K562 (cell line): ENCODE measurements around the gene OMG. TPM values are rescaled to one million over a fixed set of nuclear protein-coding genes. Genes with fewer than 3 reads are reported as not detected.

ENCODE experiments used
- ATAC-seq: fragments of 200-7000 bp; cut with Tn5 transposase; 3 replicates; pipeline ENCODE4 v1.9.1; 2020; ENCODE audit warnings: moderate library complexity
- BruUV-seq: library from RNA; stranded (reverse); fragments of 400-500 nt; replicated peaks from 2 replicates; lab custom pipeline; 2021; lab: Mats Ljungman, UMichigan
- CTCF ChIA-PET: fragments of 300-600 bp; formaldehyde crosslinking; extraction: SDS; loops from one replicate; lab custom pipeline; 2021; ENCODE audit warnings: low intra/inter-chr PET ratio; lab: Yijun Ruan, JAX
- POLR2A ChIA-PET: fragments of 300-600, 350-650 bp; sonication (Branson Sonifier 250); formaldehyde crosslinking; extraction: SDS; loops from one replicate; lab custom pipeline; 2021; ENCODE audit warnings: antibody characterized with exemption, inconsistent platforms; lab: Yijun Ruan, JAX
- DNase-seq, 4 experiments: peaks; one replicate each; pipeline versions ENCODE4 v3.0.0 to v3.0.0-alpha.2; 2011 to 2018; ENCODE audit warnings: low spot score in 3 of 4, mixed read lengths in 3 of 4; ENCODE audit errors: extremely low read depth in 1 of 4
- FAIRE-seq: peaks from 2 replicates; lab custom pipeline; 2011; peaks lifted over from hg19 to GRCh38; lab: Jason Lieb, UNC
- H2AFZ ChIP-seq: 2 replicates; pipeline ENCODE4 v1.6.0; 2011; ENCODE audit warnings: low read depth, low read length, control low read depth, inconsistent platforms
- H3K27ac ChIP-seq: fragments of 200-600 bp; 3 replicates; pipeline ENCODE4 v1.8.0; 2011; ENCODE audit warnings: low read depth, mild to moderate bottlenecking, control low read depth, inconsistent platforms, low read length, moderate library complexity, mixed read lengths; ENCODE audit errors: extremely low read depth
- H3K27me3 ChIP-seq, 2 experiments: fragments of 300-600 bp in 1 of 2; 2 replicates in 1 of 2; 3 replicates in 1 of 2; pipeline versions ENCODE4 v1.6.0 to v1.8.0; 2011; ENCODE audit warnings: inconsistent platforms in 2 of 2, low read length in 2 of 2, mild to moderate bottlenecking in 1 of 2, mixed read lengths in 1 of 2, moderate library complexity in 1 of 2; ENCODE audit not compliant: control insufficient read depth in 2 of 2, insufficient read depth in 2 of 2
- H3K36me3 ChIP-seq: fragments of 300-600 bp; 3 replicates; pipeline ENCODE4 v1.8.0; 2011; ENCODE audit warnings: mild to moderate bottlenecking, low read length, inconsistent platforms; ENCODE audit not compliant: control insufficient read depth, insufficient read depth
- H3K4me1 ChIP-seq, 2 experiments: fragments of 200-600 bp in 1 of 2; replicated peaks in 1 of 2; 2 replicates in 1 of 2; 3 replicates in 1 of 2; pipeline versions ENCODE4 v1.5.1 to v1.8.0; 2011; ENCODE audit warnings: inconsistent platforms in 2 of 2, low read length in 2 of 2, mild to moderate bottlenecking in 1 of 2, mixed read lengths in 1 of 2, moderate library complexity in 1 of 2; ENCODE audit not compliant: control insufficient read depth in 2 of 2, insufficient read depth in 2 of 2
- H3K4me2 ChIP-seq: 2 replicates; pipeline ENCODE4 v1.6.1; 2011; ENCODE audit warnings: low read length, control low read depth, inconsistent platforms, mixed read lengths; ENCODE audit not compliant: insufficient read depth
- H3K4me3 ChIP-seq: fragments of 200-600 bp; sonication (generic), shearing (Covaris generic); 2 replicates; pipeline ENCODE4 v1.5.1; 2016; ENCODE audit warnings: control low read depth, inconsistent platforms
- H3K79me2 ChIP-seq: fragments of 200-600 bp; 3 replicates; pipeline ENCODE4 v1.8.0; 2011; ENCODE audit warnings: low read length, inconsistent platforms; ENCODE audit not compliant: control insufficient read depth, insufficient read depth
- H3K9ac ChIP-seq, 2 experiments: 2 replicates each; pipeline versions ENCODE4 v1.6.0 to v1.6.1; 2011; ENCODE audit warnings: low read depth in 2 of 2, low read length in 2 of 2, control low read depth in 1 of 2, inconsistent platforms in 1 of 2, mild to moderate bottlenecking in 1 of 2, mixed read lengths in 1 of 2; ENCODE audit not compliant: insufficient read depth in 1 of 2
- H3K9me1 ChIP-seq: one replicate; pipeline ENCODE4 v1.6.0; 2011; ENCODE audit warnings: inconsistent platforms, mild to moderate bottlenecking, low read length, moderate library complexity; ENCODE audit not compliant: control insufficient read depth, insufficient read depth
- H3K9me3 ChIP-seq: replicated peaks from 2 replicates; pipeline ENCODE4 v1.5.1; 2011; ENCODE audit warnings: low read depth, low read length, inconsistent platforms; ENCODE audit not compliant: control insufficient read depth, insufficient read depth
- H4K20me1 ChIP-seq: replicated peaks from 2 replicates; pipeline ENCODE4 v1.6.1; 2011; ENCODE audit warnings: low read length, inconsistent platforms, mixed read lengths; ENCODE audit not compliant: control insufficient read depth, insufficient read depth
- BRD4 ChIP-seq: fragments of 200-600 bp; sonication (generic); IDR thresholded peaks from 2 replicates; pipeline ENCODE4 v1.6.1; 2017; ENCODE audit warnings: inconsistent platforms
- HCFC1 ChIP-seq: IDR thresholded peaks from 2 replicates; pipeline ENCODE4 v1.6.1; 2012; ENCODE audit warnings: low read depth, low read length, improper control_type of control experiment
- MAFK ChIP-seq: IDR thresholded peaks from 2 replicates; pipeline ENCODE4 v1.6.1; 2011; ENCODE audit warnings: low read length, improper control_type of control experiment
- YY1 ChIP-seq, 3 experiments: IDR thresholded peaks; 2 replicates each; pipeline ENCODE4 v1.6.1; 2011; ENCODE audit warnings: low read length in 2 of 3, mild to moderate bottlenecking in 2 of 3, moderate library complexity in 2 of 3, borderline replicate concordance in 1 of 3, control low read depth in 1 of 3, low read depth in 1 of 3; ENCODE audit not compliant: insufficient read depth in 3 of 3, insufficient replicate concordance in 2 of 3, control insufficient read depth in 1 of 3, insufficient read length in 1 of 3; ENCODE audit errors: extremely low read depth in 1 of 3
- ZBTB33 ChIP-seq: sonication (generic); formaldehyde crosslinking; IDR thresholded peaks from 2 replicates; pipeline ENCODE4 v1.8.1; 2023; ENCODE audit warnings: mild to moderate bottlenecking, missing genetic modification reagents
- WGBS: fragments of 100-300 bp; shearing (Covaris generic); methylation state at CpG from one replicate; pipeline ENCODE4 v1.1.6; 2016; ENCODE audit warnings: low coverage, mixed read lengths; ENCODE audit not compliant: insufficient coverage; ENCODE audit errors: missing lambda C conversion rate; 5-methylcytosine and 5-hydroxymethylcytosine counted together
- in situ Hi-C: fragments of 300-500 bp; cut with MboI; formaldehyde crosslinking; loops from 4 replicates; pipeline ENCODE4 v1.15.0; 2018; ENCODE audit warnings: inconsistent platforms, mixed read lengths
- intact Hi-C: fragments of 100-400 bp; cut with micrococcal nuclease; formaldehyde crosslinking; loops from 2 replicates; pipeline ENCODE4 v1.14.2; 2022
- polyA plus RNA-seq, 8 experiments: library from polyadenylated mRNA; depleted of rRNA in 4 of 8; stranded (reverse) in 5 of 8; unstranded in 3 of 8; fragments of >200 nt; fragmentation: Nextera tagmentation in 2 of 8; fragmentation: Illumina TruSeq in 1 of 8; extraction: Ambion mirVana in 2 of 8; extraction: Trizol in 1 of 8; gene quantifications; 2 replicates each; pipeline versions ENCODE4 v1.2.1 to v1.2.3, GENCODE V29; 2011 to 2014; ENCODE audit warnings: inconsistent platforms in 1 of 8, missing spikeins in 1 of 8
- total RNA-seq, 7 experiments: library from RNA; depleted of rRNA in 6 of 7; stranded (reverse); fragments of >200 nt in 6 of 7; fragmentation: Illumina TruSeq in 2 of 7; extraction: Trizol in 2 of 7; gene quantifications; 2 replicates each; pipeline versions ENCODE4 v1.2.1 to v1.2.3, GENCODE V29; 2011 to 2021; ENCODE audit warnings: low replicate concordance in 1 of 7

Gene OMG
- total and polyA plus RNA-seq, 9 of the 15 experiments (the other 6 are each of a cell fraction or from before 2014, with no cell fraction given): 0.41 TPM; not detected in 8

GRCh38 chr17:31310886-31311285, 13.8 kb upstream of the OMG start:
- Histone ChIP-seq H3K27ac (no peak overlapping the region), H3K9me3 (no peaks in the 10 kb centered on the region), H3K79me2 (peaks cover 2% of the 10 kb centered on the region; the same call in 1 of the 3 replicates), H3K9ac (no peak overlapping the region), H3K4me1 (peaks cover 12% of the 10 kb centered on the region in 2 experiments; a peak in 4 of 5 replicates), H3K27me3 (no peaks in the 10 kb centered on the region), H2AFZ (no peak overlapping the region), H3K4me3 (no peak overlapping the region), H4K20me1 (peaks cover 7% of the 10 kb centered on the region; the same call in 1 of the 2 replicates), H3K4me2 (no peak overlapping the region), H3K9me1 (no peaks in the 10 kb centered on the region), H3K36me3 (no peaks in the 10 kb centered on the region)
- FAIRE-seq (no peak), DNase-seq (no peak), ATAC-seq (no peak)
- CTCF ChIA-PET: no interaction called here
- intact Hi-C loops (no loop called here), in situ Hi-C loops (no loop called here)
- 59% methylated on average over 5 of the region's 7 CpGs for WGBS
- POLR2A ChIA-PET: interaction anchor here (1.0 to 1.5 kb wide), 2 partner anchors 16 to 27 kb away, joined by 3 read pairs; no protein-coding TSS in a partner anchor
- no TSS peak for BruUV-seq
- no peak for TF ChIP-seq HCFC1
- no peak for TF ChIP-seq ZBTB33 (CRISPR knock-in tag)

GRCh38 chr17:31310260-31310659, 13.2 kb upstream of the OMG start:
- Histone ChIP-seq H3K4me1 (peaks cover 12% of the 10 kb centered on the region in 2 experiments; a peak in 4 of 5 replicates), H3K36me3 (no peaks in the 10 kb centered on the region), H3K9me1 (no peaks in the 10 kb centered on the region), H3K9me3 (no peaks in the 10 kb centered on the region), H3K27ac (no peak overlapping the region; the same call in 2 of the 3 replicates), H2AFZ (no peak overlapping the region), H3K4me2 (no peak overlapping the region), H3K27me3 (no peaks in the 10 kb centered on the region), H3K79me2 (peaks cover 3% of the 10 kb centered on the region; the same call in 2 of the 3 replicates), H3K4me3 (no peak overlapping the region), H3K9ac (no peak overlapping the region), H4K20me1 (peaks cover 7% of the 10 kb centered on the region; the same call in 1 of the 2 replicates)
- CTCF ChIA-PET: no interaction called here
- 18% methylated on average over 2 of the region's 2 CpGs for WGBS
- in situ Hi-C loops (no loop called here), intact Hi-C loops (no loop called here)
- ATAC-seq (peak; percentile 34; the same call in 1 of the 3 replicates), FAIRE-seq (no peak), DNase-seq (no peak)
- POLR2A ChIA-PET: interaction anchor here (0.6 to 1.0 kb wide), 4 partner anchors 8 to 257 kb away, joined by 3 read pairs; no protein-coding TSS in a partner anchor
- TF ChIP-seq YY1 (IDR thresholded peaks at IDR 0.05; ENCODE audit: borderline replicate concordance in 1 of 3, control insufficient read depth in 1 of 3, extremely low read depth in 1 of 3, insufficient read depth in 3 of 3, insufficient read length in 1 of 3, insufficient replicate concordance in 2 of 3, low read depth in 1 of 3, low read length in 2 of 3) (peak in 1 of 3 experiments; percentile 35), MAFK (no peak), BRD4 (0 out of 2 replicates have a peak, but pooled peaks have one; percentile 11)
- no TSS peak for BruUV-seq
